Measurements from ENCODE around the gene TBC1D2.
A peak's percentile ranks its signal among the peaks of the same experiment; 100 is the strongest.
"Not testable (repeated sequence)": the region's sequence is repeated elsewhere in the genome, so short reads cannot be mapped to it uniquely, and the experiment has no call there.

TBC1D2 gene

GRCh38 chr9:98185611-98186171 is 69.8 kb downstream of the TBC1D2 start:
- DNase-seq: no peak

- no peak for DNase-seq
These were observed 70.4 kb downstream of the TBC1D2 start for GRCh38 chr9:98185021-98185567.

GRCh38 chr9:98184326-98184725 is 71.1 kb downstream of the TBC1D2 start:
- DNase-seq: no peak

- no peak for DNase-seq
These were observed 72.4 kb downstream of the TBC1D2 start for GRCh38 chr9:98182889-98183599.

GRCh38 chr9:98182069-98182820 is 73.2 kb downstream of the TBC1D2 start:
- DNase-seq: no peak

GRCh38 chr9:98181746-98182068 is 73.7 kb downstream of the TBC1D2 start:
- no peak for DNase-seq

GRCh38 chr9:98180996-98181395 is 74.5 kb downstream of the TBC1D2 start:
- DNase-seq: no peak

- DNase-seq: no peak
These were observed 76.3 kb downstream of the TBC1D2 start for GRCh38 chr9:98178874-98179850.

- no peak for DNase-seq
These were observed 78.8 kb downstream of the TBC1D2 start for GRCh38 chr9:98176391-98177259.

- DNase-seq: no peak
These were observed 79.7 kb downstream of the TBC1D2 start for GRCh38 chr9:98175762-98176161.

- DNase-seq: no peak
These were observed 80.3 kb downstream of the TBC1D2 start for GRCh38 chr9:98175028-98175569.

- not testable (repeated sequence) for DNase-seq
These were observed 80.9 kb downstream of the TBC1D2 start for GRCh38 chr9:98174502-98174918.

GRCh38 chr9:98173181-98173580 is 82.3 kb downstream of the TBC1D2 start:
- DNase-seq: no peak

- no peak for DNase-seq
These were observed 82.8 kb downstream of the TBC1D2 start for GRCh38 chr9:98172604-98173003.

GRCh38 chr9:98171176-98171925 is 84.1 kb downstream of the TBC1D2 start:
- no peak for DNase-seq

GRCh38 chr9:98168941-98169488 is 86.4 kb downstream of the TBC1D2 start:
- peak; percentile 23 for DNase-seq

GRCh38 chr9:98168153-98168780 is 87.2 kb downstream of the TBC1D2 start:
- DNase-seq: no peak

GRCh38 chr9:98164912-98165311 is 90.5 kb downstream of the TBC1D2 start:
- DNase-seq: no peak

- DNase-seq: no peak
These were observed 92.8 kb downstream of the TBC1D2 start for GRCh38 chr9:98162613-98163012.

- no peak for DNase-seq
These were observed 93.6 kb downstream of the TBC1D2 start for GRCh38 chr9:98161851-98162250.

Data from NCI-H2227 treated with DMSO at 0.1 percent for 48 hours (cell line).